NCI-H1417 (cell line): Measurements from ENCODE around the gene IKZF1.
A peak's percentile ranks its signal among the peaks of the same experiment; 100 is the strongest.
"Not testable (repeated sequence)": the region's sequence is repeated elsewhere in the genome, so short reads cannot be mapped to it uniquely, and the experiment has no call there.

Source experiments
- DNase-seq, 3 experiments: peaks; one replicate each; lab custom pipeline; 2025; lab: John Stamatoyannopoulos, UW

The IKZF1 gene

DNA sequence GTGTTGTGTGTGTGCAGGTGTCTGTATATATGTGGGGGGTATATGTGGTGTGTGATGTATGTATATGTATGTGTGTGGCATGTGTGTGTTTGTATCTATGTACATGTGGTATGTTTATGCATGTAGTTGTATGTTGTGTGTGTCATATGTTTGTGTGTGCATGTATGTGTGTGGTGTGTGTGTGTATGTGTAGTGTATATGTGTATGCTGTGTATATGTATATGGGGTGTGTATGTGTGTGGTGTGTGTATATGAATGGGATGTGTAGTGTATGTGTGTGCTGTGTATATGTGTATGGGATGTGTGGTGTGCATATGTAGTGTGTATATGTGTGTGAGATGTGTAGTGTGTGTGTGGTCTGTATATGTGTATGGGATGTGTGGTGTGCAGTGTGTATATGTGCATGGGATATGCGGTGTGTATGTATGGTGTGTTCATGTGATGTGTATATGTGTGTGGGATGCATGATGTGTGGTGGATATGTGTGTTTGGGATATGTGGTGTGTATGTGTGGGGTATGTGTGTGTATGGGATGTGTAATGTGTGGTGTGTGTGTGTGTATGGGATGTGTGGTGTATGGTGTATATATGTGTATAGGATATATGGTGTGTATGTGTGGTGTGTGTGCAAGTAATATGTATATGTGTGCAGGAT is 30.0 kb downstream of the IKZF1 start:
- no peak for DNase-seq

GRCh38 chr7:50335230-50335794 is 30.8 kb downstream of the IKZF1 start:
- no peak for DNase-seq

GRCh38 chr7:50335795-50336754 is 31.6 kb downstream of the IKZF1 start:
- DNase-seq = no peak

DNA sequence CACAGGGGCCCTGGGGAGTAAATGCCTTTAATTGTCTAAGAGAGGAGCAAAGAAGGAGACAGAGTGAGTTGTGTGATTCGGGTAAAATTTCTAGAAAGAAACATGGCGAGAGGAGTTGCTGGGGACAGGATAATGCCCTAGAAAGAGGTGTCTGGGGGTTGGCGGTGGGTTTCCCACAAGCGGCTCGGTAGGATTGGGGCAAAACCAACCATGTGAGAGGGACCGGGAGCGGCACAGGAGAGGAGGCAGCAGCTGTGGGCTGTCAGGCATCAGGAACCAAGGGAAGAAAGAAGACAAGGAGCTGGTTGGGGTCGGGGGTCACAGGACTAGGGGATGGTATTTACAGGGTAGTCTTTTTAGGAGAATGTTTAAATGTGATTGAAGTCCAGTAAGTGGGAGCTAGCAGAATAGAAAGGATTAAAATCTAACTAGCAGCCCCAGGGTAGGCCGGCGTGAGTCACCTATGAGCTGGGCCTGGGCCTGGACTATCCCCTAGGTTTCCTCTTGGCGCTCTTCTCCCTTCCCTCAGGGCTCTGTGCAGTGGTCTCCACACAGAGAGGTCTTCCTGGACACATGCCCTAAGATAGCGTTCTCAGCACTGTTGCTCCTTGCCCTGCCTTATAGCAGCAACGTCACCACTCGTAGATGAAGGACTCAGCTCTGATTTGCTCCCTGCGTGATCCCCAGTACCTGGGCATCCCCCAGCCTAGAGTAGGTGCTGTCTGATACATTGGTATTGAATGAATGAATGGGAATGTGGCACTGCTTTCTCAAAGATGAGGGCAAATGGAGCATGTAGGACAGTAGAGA is 32.6 kb downstream of the IKZF1 start:
- DNase-seq = no peak

DNA sequence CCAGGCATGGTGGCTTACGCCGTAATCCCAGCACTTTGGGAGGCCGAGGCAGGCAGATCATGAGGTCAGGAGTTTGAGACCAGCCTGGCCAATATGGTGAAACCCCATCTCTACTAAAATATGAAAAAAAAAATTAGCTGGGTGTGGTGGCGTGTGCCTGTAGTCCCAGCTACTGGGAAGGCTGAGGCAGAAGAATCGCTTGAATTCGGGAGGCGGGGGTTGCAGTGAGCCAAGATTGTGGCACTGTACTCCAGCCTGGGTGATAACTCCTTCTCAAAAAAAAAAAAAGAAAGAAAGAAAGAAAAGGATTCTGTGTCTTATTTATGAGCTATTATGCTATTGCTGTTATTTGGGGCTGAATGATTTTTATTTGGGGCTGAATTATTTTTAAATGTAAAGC is 35.0 kb downstream of the IKZF1 start:
- not testable (repeated sequence) for DNase-seq

- peak in 2 of 3 experiments; percentile 26 to 60 for DNase-seq
These were observed 35.5 kb downstream of the IKZF1 start for GRCh38 chr7:50339990-50340500.

GRCh38 chr7:50341724-50342123 is 37.2 kb downstream of the IKZF1 start:
- no peak for DNase-seq

DNA sequence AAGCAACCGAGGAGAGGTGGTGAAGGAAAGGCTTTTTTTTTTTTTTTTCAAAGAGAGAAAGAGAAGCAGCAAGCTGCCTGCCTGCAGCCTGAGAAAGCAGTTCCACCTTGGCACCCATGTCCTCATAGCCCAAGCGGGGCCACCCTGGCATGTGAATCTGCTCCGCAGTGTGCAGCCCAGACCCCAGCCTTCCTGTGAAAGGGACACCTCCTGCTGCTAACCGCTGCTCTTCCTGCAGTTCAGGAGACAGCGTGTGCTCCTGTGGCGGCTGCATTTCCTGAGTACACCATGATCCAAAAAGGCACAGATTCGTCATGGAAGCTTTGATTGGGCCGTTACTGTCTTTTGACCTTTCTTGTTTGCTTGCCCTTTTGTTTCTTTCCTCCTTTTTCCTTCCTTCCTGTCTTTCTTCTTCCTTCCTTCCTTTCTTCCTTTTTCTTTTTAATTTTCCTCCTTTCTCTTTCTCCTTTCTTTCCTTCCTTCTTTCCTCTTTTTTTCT is 38.1 kb downstream of the IKZF1 start:
- DNase-seq = peak in 1 of 3 experiments; percentile 23

GRCh38 chr7:50346545-50347497 is 42.3 kb downstream of the IKZF1 start:
- DNase-seq = peak in 1 of 3 experiments; percentile 52

GRCh38 chr7:50347693-50348092 is 43.2 kb downstream of the IKZF1 start:
- no peak for DNase-seq

DNA sequence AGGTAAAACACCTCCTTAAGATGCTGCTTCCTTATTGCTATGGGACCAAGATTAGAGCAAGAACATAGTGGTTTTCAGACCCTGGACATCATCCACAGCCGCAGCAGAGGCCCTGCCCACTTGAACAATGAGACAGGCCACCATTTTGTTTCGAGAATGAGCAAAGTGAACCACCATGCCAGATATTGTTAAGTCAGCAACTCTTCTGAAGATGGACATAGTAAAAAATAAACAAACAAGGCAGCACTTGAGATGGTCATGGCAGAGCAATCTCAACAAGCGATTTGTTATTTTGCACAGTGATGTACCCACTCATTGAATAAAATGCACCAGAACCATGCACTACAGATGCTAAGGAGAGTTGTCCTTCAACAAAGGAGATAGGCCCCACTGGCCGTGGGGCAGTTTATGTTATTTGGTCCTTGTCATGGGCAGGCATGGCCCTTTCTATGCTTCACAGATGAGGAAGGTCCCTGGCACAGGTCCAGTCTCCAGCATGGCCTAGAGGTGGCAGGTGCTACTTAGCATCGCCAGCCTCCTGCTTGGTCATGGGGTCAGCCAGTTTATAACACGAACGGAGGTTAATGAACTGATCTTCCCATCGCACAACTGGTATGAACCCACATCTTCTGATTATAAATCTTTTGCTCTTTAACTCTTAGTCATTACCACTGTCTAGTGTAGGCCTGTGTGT is 44.1 kb downstream of the IKZF1 start:
- no peak for DNase-seq

DNA sequence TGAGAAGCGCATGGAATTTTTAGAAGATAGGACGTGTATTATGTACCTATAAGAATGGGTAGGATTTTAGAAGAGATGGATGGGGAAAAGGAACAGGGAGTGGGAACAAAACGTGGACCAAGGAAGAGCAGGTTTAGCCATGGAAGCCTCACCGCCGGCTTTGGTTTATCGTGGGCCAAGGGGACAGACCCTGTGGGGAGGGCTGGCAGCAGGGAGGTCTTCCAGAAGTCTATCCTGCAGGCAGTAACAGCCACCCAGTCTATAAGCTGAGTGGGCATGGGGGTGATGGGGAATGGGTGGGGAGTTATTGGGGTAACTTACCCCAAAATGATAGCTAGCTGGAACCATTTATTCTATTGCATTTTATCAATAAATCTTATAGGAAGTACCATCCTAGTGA is 44.9 kb downstream of the IKZF1 start:
- no peak for DNase-seq

DNA sequence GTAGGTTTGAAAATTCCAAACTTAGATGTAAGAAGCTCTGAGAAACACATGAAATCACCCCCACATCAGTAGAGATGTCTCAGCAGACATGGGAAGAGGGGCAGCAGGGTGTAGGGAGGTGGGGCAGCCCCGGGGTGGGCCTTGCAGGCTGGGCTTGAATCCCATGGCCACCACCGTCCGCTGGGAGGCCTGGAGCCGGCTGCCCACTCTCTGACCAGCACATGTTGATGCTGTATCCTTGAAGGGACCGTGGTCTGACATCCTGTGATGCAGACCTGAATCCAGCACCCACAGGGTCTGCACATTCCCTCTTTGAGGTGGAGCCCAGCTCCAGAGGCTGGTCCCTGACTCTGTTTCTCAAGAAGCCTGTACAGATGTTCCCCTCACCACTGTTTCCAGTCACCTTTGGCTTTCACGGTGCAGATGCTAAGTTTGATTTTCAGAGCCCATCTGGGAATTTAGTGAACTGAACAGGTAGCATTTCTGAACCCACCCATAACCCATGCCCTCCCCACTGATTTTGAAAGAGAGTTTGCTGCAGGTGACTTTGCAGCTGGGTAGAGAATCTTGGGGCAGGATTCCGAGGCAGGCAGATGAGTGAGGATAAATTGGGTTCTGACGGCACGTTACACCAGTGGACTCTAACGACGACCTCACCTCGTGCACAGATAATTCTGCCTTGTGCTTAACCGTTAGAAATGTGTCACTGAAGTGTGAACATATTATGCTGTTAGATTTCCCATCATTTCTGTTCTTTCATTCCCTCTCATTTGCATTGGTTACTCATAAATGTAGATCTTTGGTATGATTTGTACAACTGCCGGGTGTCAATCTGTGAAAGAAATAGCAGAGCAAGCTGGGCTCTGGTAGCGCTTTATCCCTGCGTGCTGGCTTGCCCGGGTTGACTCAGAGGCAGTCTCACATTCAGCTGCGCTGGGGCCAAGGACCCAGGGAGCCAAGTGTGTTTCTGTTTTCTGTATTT is 45.7 kb downstream of the IKZF1 start:
- no peak for DNase-seq

DNA sequence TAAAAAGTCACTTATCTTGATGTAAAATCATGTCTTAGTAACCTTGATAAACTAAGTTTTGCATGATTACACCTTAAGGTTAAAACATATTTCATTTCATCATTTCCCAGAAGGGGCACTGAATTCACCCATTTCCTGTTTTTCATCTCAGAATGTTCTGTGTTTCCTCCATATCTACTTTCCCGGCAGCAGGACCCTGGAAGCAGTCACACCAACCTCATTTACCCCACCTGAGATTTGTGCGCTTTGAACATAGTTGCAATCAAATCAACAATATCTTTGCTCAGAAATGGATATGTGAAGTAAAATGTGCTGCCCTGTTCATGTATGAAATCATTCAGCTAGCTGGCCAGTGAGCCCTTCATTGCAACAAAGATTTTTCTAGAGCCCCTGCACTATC is 46.8 kb downstream of the IKZF1 start:
- DNase-seq = no peak

DNA sequence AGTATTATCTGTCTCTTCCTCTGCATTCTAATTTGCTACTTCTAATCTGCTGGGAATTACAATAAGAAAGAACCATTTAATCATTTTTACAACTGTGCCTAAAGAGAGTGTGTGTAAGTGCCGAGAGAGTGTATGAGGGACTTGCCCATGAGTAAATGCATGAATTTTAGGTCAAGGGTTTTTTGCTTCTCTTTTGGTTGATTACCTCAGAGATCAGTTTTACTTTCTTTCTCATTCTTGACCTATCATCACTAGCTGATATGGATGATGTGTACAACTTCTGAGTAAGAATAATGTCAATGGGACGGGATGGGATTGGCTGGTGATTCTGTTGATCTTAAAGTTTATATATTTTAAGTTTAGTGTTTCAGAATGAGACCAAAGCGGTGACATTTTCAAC is 47.8 kb downstream of the IKZF1 start:
- no peak for DNase-seq

DNA sequence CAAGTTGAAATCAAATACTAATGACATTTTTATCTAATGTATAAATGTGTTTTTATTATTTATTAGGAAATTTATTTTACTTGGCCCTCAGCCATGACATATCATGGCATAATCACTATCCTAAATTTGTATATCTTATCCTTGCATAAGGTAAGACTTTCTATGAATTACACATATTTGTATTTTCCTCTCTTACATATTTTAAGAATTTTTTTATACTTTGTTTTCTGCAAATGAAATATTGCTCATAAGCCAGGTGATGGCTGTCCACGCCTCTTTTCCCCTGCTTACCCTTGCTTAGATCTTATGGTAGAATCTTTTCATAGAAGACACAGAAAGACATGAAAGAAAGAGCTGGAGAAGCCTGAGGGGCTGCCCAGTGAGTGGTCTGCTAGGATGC is 48.2 kb downstream of the IKZF1 start:
- no peak for DNase-seq

GRCh38 chr7:50353201-50353600 is 48.7 kb downstream of the IKZF1 start:
- no peak for DNase-seq

DNA sequence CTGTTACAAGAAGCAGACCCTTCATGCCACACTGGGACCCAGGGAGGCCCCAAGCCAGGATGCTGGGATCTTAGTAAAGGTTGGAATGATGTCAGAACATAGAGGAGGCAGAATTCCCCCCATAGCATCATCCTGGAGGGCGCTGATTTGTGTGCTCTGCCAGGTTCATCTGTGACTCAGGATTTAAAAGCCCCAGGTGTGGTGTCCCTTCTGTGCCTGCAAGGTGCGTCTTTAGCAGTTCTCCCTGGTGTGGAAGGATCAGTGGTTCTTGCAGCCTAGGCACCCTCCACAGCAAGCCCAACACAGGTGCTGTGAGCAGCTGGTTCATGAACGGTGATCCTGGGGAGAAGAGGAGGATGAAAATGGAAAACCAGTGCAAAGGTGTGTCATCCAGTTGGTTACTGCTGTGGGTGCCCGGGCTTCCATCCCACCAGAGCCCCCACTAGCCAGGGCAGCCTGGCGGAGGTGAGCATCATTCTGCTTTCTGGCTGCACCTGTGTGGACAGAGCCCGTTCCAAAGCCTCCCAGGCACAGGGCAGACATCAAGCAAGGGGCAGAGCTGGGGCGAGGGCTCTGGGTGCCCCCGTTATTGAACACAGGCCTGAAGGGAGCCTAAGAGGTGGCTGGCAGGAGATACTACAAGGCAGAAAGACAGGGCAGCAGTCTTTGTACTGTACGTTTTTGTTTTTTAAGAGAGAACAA is 49.5 kb downstream of the IKZF1 start:
- no peak for DNase-seq
